Upper lobe of left lung (tissue), 6 donors: Measurements from ENCODE around the gene TMEM238. TPM values are rescaled to one million over a fixed set of nuclear protein-coding genes. Genes with fewer than 3 reads are reported as not detected.

Experiments
- ATAC-seq, 2 donors: fragments of 200-7000 bp; cut with Tn5 transposase; one replicate each; pipeline ENCODE4 v1.9.1; 2022; ENCODE audit warnings: mild to moderate bottlenecking in 2 of 2, moderate library complexity in 2 of 2; ENCODE audit not compliant: low FRiP score in 2 of 2
- DNase-seq, 2 donors: peaks; one replicate each; pipeline ENCODE4 v3.0.0-alpha.2; 2019 to 2020
- H3K27ac ChIP-seq, 4 donors: fragments of 200-600 bp; sonication (generic); one replicate each; pipeline ENCODE4 v1.5.1; 2016 to 2019
- H3K27me3 ChIP-seq, 4 donors: fragments of 200-600 bp; sonication (generic); one replicate each; pipeline ENCODE4 v1.5.1; 2017 to 2019
- H3K36me3 ChIP-seq, 4 donors: fragments of 200-600 bp; sonication (generic); one replicate each; pipeline ENCODE4 v1.5.1; 2016 to 2019
- H3K4me1 ChIP-seq, 4 donors: fragments of 200-600 bp; sonication (generic); one replicate each; pipeline ENCODE4 v1.5.1; 2018 to 2019
- H3K4me3 ChIP-seq, 4 donors: fragments of 200-600 bp; sonication (generic); one replicate each; pipeline ENCODE4 v1.5.1; 2017 to 2019; ENCODE audit warnings: mild to moderate bottlenecking in 2 of 4, moderate library complexity in 1 of 4
- H3K9me3 ChIP-seq, 4 donors: fragments of 200-600 bp; sonication (generic); one replicate each; pipeline ENCODE4 v1.5.1; 2018 to 2019
- EP300 ChIP-seq, 4 donors: sonication (generic); formaldehyde crosslinking; IDR thresholded peaks; one replicate each; pipeline ENCODE4 v1.5.1; 2017; ENCODE audit warnings: antibody characterized with exemption in 4 of 4, control low read depth in 2 of 4
- POLR2A ChIP-seq, 4 donors: fragments of 450-650 bp; IDR thresholded peaks; one replicate each; pipeline ENCODE4 v1.5.1; 2016 to 2017; ENCODE audit warnings: antibody characterized with exemption in 4 of 4, mild to moderate bottlenecking in 2 of 4
- POLR2AphosphoS5 ChIP-seq, 2 donors: sonication (generic); formaldehyde crosslinking; IDR thresholded peaks; one replicate each; pipeline ENCODE4 v1.5.1; 2017; ENCODE audit warnings: antibody characterized with exemption in 2 of 2
- WGBS, 2 donors: methylation state at CpG; one replicate each; pipeline ENCODE4 v1.1.5; 2017 to 2018; 5-methylcytosine and 5-hydroxymethylcytosine counted together
- total RNA-seq, 6 donors: library from RNA; depleted of rRNA in 4 of 6; stranded (reverse); fragments of >200 nt in 4 of 6; gene quantifications; one replicate each; pipeline versions ENCODE4 v1.1.0 to v1.2.1, GENCODE V29; 2016 to 2021
- TF ChIP-seq, protein P1 (sequence below), 6 experiments: fragments of 450-650 bp in 4 of 6; fragments of 200-600 bp in 2 of 6; sonication (generic) in 2 of 6; IDR thresholded peaks; one replicate each; pipeline ENCODE4 v1.5.1; 2016 to 2019; ENCODE audit warnings: antibody characterized with exemption in 6 of 6
- donor health status: DM: no; HTN: no; CAD: no; lungs with moderate emphysema.
- donor health status: DM: no; HTN: yes; CAD: no; lungs with severe emphysema.

The TMEM238 gene
- total RNA-seq, 6 donors from 2014 or later = 22.0 to 54.6 (median 36.0) TPM

GRCh38 chr19:55341171-55341588 is 42.9 kb downstream of the TMEM238 start:
- 9 to 10% methylated on average over 3 to 5 of the region's 15 CpGs for WGBS, 2 donors
- peak overlapping the region in 2 of 4 donors; percentile 92 to 94 for H3K27ac ChIP-seq
- ATAC-seq = peak in 1 of 2 donors; percentile 31

DNA sequence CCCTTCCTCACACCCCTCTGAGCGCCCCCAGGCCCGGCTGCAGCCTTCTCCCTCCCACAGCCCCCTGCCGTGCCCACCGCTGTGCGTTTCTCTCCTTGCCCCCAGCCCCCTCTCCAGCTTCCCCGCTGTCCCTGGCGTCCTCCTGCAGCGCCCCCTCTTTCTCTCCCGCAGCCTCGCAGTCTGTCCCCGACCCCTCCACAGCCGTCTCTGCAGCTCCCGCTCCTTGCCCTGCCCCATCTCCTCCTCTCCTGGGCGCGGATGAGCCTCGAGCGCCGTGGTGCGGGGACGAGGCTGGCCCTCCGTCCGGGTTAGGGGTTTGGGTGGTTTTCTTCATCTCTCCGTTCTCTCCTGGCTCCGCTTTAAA is 43.3 kb downstream of the TMEM238 start:
- 1 to 4% methylated on average over 16 to 22 of the region's 24 CpGs for WGBS, 2 donors
- Histone ChIP-seq H3K27me3 (no peaks in the 10 kb centered on the region), H3K27ac (peak overlapping the region; percentile 89 to 94 (median 91)), H3K4me3 (peak overlapping the region; percentile 71 to 87 (median 80)), H3K36me3 (peaks cover 0 to 25% (median 15%) of the 10 kb centered on the region in 4 donors), H3K9me3 (no peaks in the 10 kb centered on the region), H3K4me1 (peaks cover 17 to 26% (median 20%) of the 10 kb centered on the region in 4 donors)
- TF ChIP-seq POLR2AphosphoS5 (IDR thresholded peaks at IDR 0.05) = no peak
- TF ChIP-seq POLR2A (IDR thresholded peaks at IDR 0.05) = no peak
- no peak for TF ChIP-seq EP300 (IDR thresholded peaks at IDR 0.05)
- TF ChIP-seq, protein P1, sequence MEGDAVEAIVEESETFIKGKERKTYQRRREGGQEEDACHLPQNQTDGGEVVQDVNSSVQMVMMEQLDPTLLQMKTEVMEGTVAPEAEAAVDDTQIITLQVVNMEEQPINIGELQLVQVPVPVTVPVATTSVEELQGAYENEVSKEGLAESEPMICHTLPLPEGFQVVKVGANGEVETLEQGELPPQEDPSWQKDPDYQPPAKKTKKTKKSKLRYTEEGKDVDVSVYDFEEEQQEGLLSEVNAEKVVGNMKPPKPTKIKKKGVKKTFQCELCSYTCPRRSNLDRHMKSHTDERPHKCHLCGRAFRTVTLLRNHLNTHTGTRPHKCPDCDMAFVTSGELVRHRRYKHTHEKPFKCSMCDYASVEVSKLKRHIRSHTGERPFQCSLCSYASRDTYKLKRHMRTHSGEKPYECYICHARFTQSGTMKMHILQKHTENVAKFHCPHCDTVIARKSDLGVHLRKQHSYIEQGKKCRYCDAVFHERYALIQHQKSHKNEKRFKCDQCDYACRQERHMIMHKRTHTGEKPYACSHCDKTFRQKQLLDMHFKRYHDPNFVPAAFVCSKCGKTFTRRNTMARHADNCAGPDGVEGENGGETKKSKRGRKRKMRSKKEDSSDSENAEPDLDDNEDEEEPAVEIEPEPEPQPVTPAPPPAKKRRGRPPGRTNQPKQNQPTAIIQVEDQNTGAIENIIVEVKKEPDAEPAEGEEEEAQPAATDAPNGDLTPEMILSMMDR (IDR thresholded peaks at IDR 0.05) = no peak
- DNase-seq (peak in 1 of 2 donors; percentile 74), ATAC-seq (no peak)

More at GRCh38 chr19:55341171-55341588, 42.9 kb downstream of the TMEM238 start:
- no peaks in the 10 kb centered on the region for H3K27me3 ChIP-seq
- DNase-seq = peak; percentile 83 to 90
- TF ChIP-seq POLR2A (IDR thresholded peaks at IDR 0.05) (no peak), POLR2AphosphoS5 (IDR thresholded peaks at IDR 0.05) (peak in 1 of 2 donors; percentile 21)
- peaks cover 0 to 25% (median 15%) of the 10 kb centered on the region in 4 donors for H3K36me3 ChIP-seq
- H3K9me3 ChIP-seq = no peaks in the 10 kb centered on the region
- H3K4me3 ChIP-seq = peak overlapping the region in 3 of 4 donors; percentile 77 to 87 (median 84)
- H3K4me1 ChIP-seq = peaks cover 17 to 26% (median 20%) of the 10 kb centered on the region in 4 donors

DNA sequence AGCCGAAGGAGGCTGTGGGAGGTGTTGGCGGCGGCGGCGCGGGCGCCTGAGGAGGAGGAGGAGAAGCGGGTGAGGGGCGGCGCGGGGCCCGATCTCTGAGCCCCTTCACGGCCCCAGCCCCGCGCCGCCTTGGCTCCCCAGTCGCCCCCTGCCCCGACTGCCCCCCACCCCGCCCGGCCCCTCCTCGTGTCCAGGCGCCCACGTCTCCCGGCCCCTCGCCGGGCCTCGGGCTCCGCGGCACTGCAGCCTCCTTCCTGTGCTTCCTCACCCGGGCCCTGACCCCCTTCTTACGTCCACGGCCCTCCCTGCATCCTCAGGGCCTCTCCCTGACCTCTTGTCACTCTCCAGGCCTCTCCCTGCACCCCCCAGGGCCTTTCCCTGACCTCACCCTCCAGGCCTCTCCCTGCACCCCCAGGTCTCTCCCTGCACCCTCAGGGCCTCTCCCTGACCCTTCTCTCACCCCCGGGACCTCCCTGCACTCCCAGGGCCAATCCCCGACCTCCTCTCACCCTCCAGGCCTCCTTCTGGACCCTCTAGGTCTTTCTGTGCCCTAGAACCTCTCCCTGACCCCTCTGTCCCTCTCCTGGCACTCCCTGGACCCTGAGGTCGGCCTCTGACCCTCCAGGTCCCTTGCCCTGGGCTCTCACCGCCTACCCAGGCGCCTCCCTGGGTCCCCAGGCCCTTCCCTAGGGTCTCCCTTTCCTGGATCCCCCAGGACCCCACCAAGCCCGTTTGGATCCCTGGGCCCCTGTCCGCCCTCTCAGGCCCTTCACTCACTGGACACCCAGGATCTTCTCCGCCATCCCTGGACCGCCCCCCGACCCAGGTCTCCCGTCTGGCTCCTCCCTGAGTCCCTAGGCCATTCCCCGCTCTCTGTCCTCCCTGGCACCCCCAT is 44.0 kb downstream of the TMEM238 start:
- peak overlapping the region; percentile 71 to 87 (median 80) for H3K4me3 ChIP-seq
- 6 to 18% methylated on average over 12 to 35 of the region's 44 CpGs for WGBS, 2 donors
- ATAC-seq (no peak), DNase-seq (no peak)
- peaks cover 17 to 26% (median 20%) of the 10 kb centered on the region in 4 donors for H3K4me1 ChIP-seq
- peak overlapping the region; percentile 89 to 94 (median 91) for H3K27ac ChIP-seq
- TF ChIP-seq POLR2AphosphoS5 (IDR thresholded peaks at IDR 0.05) (no peak), POLR2A (IDR thresholded peaks at IDR 0.05) (peak in 2 of 4 donors; percentile 47 to 69)
- no peaks in the 10 kb centered on the region for H3K9me3 ChIP-seq
- H3K27me3 ChIP-seq = no peaks in the 10 kb centered on the region
- peaks cover 0 to 24% (median 15%) of the 10 kb centered on the region in 4 donors for H3K36me3 ChIP-seq

DNA sequence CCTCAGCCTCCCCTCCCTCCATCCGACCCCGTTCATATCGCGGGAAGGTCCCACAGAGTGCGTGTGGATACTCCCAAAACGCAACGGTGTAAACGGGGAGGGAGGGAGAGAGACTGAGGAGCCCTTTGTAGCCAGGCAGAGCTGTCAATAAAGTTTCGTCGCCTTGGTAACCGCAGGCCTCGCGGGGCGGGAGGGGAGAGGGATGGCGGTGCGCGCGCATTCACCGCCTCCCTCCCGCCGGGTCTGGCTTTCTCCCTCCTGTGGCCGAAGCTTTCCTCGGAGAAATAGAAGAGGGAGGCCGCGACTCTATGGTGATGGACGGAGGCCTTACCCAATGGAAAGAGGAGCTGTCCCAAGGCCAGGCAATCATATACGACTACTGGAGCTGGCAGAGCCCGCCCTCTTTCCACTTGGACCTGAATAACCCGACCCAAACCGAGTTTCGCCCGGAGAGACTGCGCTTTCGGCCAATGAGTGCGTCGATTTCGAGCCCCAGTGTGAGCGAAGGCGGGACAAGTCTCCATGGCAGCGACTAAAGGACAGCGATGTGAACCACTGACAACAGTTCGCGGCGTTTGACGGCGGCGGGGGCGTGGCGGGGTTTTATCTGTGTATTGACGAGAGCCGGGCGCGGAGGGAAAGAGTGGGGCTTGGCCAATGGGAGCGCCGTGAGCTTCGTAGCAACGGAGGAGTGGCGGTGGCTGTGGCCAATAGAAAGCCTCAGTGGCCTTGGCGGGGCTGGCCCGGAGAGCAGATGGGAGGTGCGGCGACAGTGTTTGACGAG is 44.8 kb downstream of the TMEM238 start, which contains the start of gene KMT5C:
Gene KMT5C, plus strand, starts transcription at position 772 of the 784 bp plus-strand sequence. CDS start 2,061 bp downstream, outside the sequence.
- Histone ChIP-seq H3K4me1 (peaks cover 17 to 26% (median 20%) of the 10 kb centered on the region in 4 donors), H3K9me3 (no peaks in the 10 kb centered on the region), H3K4me3 (peak within 1 kb of the TSS; percentile 71 to 87 (median 80)), H3K27me3 (no peaks in the 10 kb centered on the region), H3K36me3 (peaks cover 0 to 17% (median 14%) of the 10 kb centered on the region in 4 donors), H3K27ac (peak within 1 kb of the TSS; percentile 92 to 94 (median 94))
- TF ChIP-seq EP300 (IDR thresholded peaks at IDR 0.05) (no peak), POLR2A (IDR thresholded peaks at IDR 0.05) (peak in 2 of 4 donors; percentile 24 to 96), POLR2AphosphoS5 (IDR thresholded peaks at IDR 0.05) (peak; percentile 92 to 97)
- TF ChIP-seq, protein P1 (IDR thresholded peaks at IDR 0.05) = peak; percentile 17 to 81 (median 64)
- DNase-seq (peak; percentile 100), ATAC-seq (peak; percentile 95 to 97)
- 0% methylated on average over 18 to 61 of the region's 63 CpGs for WGBS, 2 donors

DNA sequence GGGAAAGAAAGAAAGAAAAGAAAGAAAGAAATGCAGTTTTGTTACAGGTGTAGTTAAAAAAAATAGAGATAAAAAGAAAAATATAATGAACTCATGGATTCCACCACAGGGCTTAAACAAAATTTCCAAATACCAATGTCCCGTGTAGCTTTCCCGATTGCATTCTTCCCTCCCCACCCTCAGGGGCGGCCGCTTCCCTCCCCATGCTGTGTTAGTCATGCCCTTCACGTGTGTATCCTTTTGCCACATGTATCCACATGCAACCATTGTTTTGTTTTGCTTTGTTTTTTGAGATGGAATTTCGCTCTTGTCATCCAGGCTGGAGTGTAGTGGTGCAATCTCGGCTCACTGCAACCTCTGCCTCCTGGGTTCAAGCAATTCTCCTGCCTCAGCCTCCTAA is 48.0 kb downstream of the TMEM238 start:
- peaks cover 12 to 19% (median 15%) of the 10 kb centered on the region in 4 donors for H3K4me1 ChIP-seq
- H3K27ac ChIP-seq = no peak overlapping the region
- no peak for ATAC-seq
- H3K36me3 ChIP-seq = no peaks in the 10 kb centered on the region
- no peaks in the 10 kb centered on the region for H3K9me3 ChIP-seq
- H3K4me3 ChIP-seq = no peak overlapping the region
- no peaks in the 10 kb centered on the region for H3K27me3 ChIP-seq
- no peak for DNase-seq
- TF ChIP-seq, protein P1 (IDR thresholded peaks at IDR 0.05) = no peak
- TF ChIP-seq POLR2A (IDR thresholded peaks at IDR 0.05) (no peak), POLR2AphosphoS5 (IDR thresholded peaks at IDR 0.05) (no peak), EP300 (IDR thresholded peaks at IDR 0.05) (no peak)
- WGBS, 2 donors = 72 to 79% methylated on average over 7 of the region's 7 CpGs
